NCI-H510A (cell line): ENCODE data around the gene MYO18B.

Source experiments
- DNase-seq: peaks from one replicate; lab custom pipeline; 2025; lab: John Stamatoyannopoulos, UW

MYO18B gene

DNA sequence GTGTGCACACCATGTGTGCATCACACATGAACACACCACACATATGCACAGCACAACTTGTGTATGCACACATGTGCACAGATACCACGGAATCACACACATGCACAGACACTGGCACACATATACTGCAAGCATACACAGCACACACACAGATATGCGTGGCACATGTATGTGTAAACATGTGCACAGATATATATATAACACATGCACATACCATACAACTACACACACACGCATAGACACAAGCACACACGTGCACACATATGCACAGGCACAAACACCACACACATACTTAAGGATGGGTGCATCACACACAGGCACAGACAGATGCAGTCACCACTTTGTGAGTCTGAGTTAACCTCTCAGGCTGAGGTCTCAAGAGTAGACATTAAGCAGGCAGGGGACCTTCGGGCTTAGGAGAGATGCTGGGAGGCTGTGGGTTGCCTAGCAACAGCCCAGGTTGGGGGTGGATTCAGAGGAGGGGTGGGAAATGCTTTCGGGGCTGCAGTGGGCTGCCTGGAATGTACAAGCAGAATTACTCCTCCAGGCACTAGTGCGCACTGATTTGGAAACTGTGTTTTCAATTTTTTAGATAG, 82.9 kb downstream of the MYO18B start:
- DNase-seq, result no peak

DNA sequence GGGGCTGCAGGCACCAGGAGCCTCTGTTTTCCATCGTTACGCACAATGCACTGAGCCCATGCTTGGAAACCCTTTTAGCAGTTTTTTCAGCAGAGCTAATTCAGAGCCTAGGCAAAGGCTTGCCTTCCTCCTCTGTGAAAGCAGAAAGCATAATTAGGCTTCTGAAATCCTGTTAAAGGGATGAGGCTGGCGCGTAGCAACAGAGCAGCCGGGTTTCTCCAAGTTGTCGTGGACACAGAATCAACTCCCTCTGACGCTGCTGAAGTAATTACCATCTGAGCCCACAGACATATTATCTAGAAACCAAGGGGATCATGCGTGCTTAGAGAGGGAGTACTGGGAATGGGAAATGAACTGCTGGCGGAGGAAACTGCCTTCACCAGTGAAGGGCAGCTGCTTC, 85.4 kb downstream of the MYO18B start:
- no peak for DNase-seq

GRCh38 chr22:25828422-25828821, 86.4 kb downstream of the MYO18B start:
- no peak for DNase-seq

DNA sequence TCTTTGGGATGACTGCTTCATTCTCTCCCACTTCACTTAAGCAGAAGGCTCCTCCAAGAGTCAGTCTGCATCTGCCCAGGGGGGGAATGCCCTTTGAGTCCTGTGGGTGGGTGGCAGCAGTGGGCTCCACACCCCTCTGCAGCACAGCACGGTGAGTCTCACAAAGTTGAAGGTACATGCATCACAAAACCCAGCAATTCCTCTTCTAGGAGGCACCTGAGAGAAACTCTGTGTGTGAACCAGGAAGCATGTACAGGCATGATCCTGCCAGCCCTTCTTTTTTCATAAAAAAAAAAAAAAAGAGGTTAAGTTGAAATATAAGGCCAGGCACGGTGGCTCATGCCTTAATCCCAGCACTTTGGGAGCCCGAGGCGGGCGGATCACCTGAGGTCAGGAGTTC, 87.2 kb downstream of the MYO18B start:
- DNase-seq, result no peak

GRCh38 chr22:25829808-25830777, 88.1 kb downstream of the MYO18B start:
- no peak for DNase-seq

- DNase-seq, result no peak
These were observed 91.1 kb downstream of the MYO18B start for GRCh38 chr22:25833091-25833490.

- no peak for DNase-seq
These were observed 91.7 kb downstream of the MYO18B start for GRCh38 chr22:25833676-25834075.

DNA sequence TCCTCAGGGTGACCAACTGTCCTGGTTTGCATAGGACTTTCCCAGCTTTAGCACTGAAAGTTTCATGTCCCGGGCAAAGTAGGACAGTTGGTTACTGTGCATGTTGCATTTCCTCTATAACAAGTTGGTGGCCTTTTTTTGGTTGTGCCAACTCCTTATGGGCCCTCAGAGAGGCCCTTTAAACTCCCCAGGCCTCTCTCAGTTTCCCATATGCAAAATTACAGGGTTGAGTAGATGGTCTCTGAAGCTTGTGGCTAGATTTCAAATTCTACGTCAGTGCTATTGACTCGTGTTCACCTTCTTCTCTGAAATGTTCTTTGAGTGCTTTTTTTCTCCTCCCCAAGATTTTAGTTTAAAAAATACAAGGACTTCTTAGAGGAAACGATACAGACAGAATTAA, 92.5 kb downstream of the MYO18B start:
- DNase-seq, result no peak

- no peak for DNase-seq
These were observed 93.4 kb downstream of the MYO18B start for GRCh38 chr22:25835348-25835747.

DNA sequence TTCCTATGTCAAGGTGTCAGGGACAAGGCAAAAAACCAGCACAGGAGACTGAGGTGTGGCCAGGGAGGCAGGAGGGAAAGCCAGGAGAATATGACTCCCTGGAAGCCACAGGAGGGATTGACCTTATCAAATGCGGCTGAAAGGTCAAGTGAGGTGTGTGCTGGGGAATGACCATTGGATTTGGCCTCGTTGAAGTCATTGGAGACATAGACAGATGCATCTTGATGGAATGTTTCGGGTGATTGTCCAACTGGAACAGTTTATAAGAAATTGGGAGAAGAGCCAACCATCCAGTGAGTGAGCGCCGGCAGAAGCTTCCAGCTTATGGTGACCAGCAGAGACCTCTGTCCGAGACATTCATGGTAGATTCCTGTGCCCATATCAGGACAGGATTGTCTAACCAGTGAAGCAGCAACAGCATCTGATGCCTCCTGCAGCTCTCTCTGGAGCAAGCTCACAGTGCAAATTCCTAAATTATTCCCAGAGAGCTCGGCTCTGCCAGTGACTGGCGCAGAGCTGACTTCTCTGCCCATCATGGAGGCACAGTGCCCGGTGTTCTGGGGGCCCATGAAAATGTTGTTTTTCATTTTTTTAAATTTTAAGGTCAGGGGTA, 95.4 kb downstream of the MYO18B start:
- DNase-seq, result no peak

DNA sequence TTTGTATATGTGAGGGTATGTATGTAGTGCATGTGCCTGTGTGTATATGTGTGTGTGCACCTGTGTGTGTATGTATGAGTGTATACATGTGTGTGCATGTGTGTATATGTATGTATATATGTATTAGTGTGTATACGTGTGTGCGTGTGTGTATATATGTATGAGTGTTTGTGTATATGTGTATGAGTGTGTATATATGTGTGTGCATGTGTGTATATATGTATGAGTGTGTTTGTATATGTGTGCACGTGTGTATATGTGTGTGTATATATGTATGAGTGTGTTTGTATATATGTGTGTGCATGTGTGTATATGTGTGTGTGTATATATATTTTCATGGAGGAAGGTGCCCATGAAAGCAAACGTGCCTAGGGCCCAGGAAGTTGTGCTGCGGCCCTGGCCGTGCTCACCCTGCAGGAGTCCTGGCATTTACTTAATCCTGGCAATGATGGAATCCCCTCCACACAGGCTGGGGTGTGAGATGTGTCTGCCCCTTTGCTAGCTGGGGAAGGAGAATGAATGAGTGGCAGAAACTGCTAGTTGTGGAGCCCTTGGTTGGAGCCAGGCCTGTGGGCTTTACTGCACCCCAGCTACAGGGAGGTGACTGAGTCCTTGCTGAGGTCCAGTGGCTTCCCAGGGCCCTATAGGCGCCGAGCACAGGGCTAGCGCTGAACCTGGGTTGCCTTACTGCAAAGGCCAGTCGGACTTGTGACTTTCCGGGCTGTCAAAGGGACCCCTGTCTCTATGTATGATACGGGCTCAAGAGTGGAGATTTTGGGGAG, 97.2 kb downstream of the MYO18B start:
- no peak for DNase-seq

DNA sequence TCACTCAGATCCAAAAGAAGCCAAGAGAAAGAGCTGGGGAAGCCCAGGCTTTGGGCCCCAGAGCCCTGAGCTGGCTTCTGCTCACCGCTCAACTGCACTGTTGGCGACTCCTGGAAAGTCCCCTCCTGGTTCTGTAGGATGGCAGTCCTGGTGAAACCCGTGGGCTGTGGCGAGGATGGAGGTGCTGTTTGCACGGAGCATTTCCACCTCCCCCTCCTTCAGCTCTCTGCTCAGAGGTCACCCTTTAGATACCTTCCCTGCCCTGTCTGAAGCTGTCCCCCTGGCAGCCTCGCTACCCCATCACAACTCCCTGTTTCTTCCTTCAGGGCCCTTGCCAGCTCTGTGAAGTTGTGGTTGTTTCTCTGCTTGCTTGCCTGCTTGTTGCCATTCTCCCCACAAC, 97.8 kb downstream of the MYO18B start:
- no peak for DNase-seq

- DNase-seq, result no peak
These were observed 98.2 kb downstream of the MYO18B start for GRCh38 chr22:25840167-25840566.

GRCh38 chr22:25840891-25841290, 98.9 kb downstream of the MYO18B start:
- no peak for DNase-seq

- no peak for DNase-seq
These were observed 99.8 kb downstream of the MYO18B start for GRCh38 chr22:25841775-25842174.

DNA sequence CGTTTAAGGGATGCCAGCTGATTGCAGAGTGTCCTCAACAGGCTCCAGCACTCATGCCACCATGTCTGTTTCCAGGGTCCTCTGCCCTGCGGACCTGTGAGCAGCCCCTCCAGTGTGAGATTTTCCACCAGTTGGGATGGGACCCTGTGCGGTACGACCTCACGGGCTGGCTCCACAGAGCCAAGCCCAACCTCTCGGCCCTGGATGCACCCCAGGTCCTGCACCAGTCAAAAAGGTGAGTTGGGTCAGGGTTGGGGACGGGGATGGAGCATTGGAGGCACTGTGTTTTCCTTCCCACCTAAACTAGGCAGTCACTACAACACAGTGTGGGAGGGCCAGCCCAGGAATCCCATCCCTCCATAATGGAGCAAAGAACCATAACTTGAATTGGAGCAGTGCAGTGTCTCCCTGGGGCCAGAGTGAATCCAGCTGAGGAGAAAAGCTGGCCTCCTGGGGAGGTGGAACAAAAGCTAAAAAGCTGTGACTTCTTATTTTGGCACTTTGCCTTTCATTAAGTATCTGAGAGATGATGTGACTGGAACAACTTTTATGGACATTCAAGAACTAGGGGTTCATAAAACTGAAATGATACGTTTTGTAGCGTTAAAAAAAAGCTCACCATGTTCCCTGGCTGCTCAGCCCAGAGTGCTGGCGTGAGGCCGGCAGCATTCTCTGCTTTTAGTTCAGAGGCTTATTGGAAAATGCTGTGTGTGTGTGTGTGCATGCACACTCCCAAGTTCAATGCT, 101.8 kb downstream of the MYO18B start:
- DNase-seq, result no peak

DNA sequence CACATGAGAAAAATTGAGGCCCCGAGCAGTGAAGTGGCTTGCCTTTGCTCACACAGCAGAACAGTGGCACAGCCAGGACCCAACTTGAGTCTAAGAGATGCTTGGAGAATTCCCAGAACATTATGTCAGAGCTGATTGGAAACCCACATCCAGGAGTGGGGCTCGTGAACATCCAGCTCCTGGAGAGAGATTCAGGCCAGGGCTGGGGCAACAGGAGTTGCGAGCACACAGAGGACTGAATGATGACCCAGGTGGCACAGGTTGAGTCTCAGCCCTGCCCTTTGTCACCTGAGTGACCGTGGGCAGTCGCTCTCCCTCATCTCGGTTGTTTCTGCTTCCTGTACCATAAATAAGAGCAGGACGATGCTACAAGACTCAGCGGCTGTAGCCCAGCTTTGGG, 102.6 kb downstream of the MYO18B start:
- no peak for DNase-seq

DNA sequence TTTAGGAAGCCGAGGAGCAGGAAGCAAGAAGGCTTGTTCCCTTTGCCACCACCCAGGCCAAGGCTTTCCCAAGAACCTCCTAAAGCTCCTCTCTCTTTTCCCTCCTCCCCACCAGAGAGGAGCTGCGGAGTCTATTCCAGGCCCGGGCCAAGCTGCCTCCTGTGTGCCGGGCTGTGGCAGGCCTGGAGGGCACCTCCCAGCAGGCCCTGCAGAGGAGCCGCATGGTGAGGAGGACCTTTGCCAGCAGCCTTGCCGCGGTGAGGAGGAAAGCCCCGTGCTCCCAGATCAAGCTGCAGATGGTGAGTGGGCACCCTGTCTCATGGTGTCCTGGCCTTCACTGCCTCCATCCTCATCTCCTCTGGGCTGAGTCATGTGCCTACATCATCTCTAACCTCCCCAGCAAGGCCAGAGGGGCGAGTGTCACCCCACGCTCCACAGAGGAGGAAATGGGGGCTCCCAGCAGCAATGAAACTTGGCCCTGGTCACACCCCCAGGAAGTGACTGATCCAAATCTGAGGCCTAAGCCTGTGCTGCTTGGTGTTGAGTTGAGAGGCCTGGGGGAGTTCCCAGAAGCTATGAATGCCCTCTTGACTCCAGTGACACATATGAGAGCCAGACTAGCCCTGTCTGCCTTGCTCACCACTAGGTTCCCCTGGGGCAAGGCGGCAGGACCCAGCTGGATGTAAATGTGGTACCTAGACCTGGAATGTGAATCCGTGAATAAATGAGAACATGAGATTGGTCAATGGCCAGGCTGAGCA, 104.2 kb downstream of the MYO18B start:
- no peak for DNase-seq

DNA sequence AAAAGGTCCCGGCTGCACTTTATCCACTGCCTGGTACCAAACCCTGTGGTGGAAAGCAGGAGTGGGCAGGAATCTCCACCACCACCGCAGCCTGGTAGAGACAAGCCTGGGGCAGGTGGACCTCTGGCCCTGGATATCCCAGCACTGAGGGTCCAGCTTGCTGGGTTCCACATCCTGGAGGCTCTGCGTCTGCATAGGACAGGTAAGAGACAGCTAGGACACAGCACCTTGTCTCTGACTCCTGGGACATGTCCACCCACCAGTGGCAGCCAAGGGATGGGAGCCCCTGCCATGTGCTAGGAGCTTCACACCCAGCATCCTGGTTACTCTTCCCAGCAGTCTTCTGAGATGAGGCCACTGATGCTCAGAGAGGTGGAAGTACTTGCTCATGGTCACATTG, 105.5 kb downstream of the MYO18B start:
- no peak for DNase-seq

DNA sequence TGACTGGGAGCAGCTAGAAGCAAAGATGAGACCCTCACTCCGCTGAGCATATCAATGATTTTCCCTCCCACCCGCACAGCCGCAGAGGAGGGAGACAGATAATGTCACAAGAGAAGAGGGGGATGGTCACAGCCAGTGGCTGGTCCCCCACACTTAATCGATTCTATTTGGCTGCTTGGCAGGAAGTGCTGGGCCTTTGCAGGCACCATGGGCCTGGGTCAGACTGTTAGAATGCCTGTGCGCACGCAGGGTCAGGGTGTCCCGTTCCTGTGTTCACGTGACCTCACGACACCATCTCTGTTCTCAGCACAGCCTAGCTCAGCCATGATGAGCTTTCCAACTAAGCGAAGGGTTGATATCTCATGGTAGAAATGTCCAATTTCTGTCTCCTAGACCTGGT, 107.0 kb downstream of the MYO18B start:
- no peak for DNase-seq

DNA sequence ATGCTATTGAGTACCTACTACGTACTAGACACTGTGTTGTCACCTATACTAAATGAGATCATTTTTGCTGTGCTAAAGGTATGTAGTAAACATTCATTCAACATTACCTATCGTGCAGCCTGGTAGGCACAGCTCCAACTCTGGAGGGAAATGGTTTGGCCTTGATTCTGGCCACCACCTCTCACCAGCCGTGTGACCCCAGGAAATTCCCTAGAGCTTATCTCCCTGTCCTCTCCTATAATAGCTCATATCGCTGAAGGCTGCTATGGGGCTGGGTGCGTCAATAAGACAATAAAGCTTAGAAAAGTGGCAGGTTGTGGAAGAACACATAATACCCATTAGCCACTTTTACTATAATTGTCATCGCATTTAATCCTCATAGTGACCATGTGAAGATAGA, 107.5 kb downstream of the MYO18B start:
- no peak for DNase-seq
